Neural cell (in vitro differentiated cells): ENCODE results near the gene LRRC36. TPM values are rescaled to one million over a fixed set of nuclear protein-coding genes. Genes with fewer than 3 reads are reported as not detected.

Experiments used
- H2AFZ ChIP-seq: fragments of 200-600, 300-800 bp; sonication (generic), shearing (Covaris generic); 2 replicates; pipeline ENCODE4 v1.6.0; 2014; ENCODE audit warnings: low read depth, mild to moderate bottlenecking, antibody characterized with exemption, low read length, moderate library complexity
- H3F3A ChIP-seq: fragments of 200-600 bp; shearing (Covaris generic); 2 replicates; pipeline ENCODE4 v1.6.1; 2016; ENCODE audit warnings: mild to moderate bottlenecking, moderate library complexity, mixed read lengths, antibody characterized with exemption, low read length; ENCODE audit not compliant: insufficient read depth, poor library complexity, severe bottlenecking
- H3K27ac ChIP-seq: fragments of 200-600, 300-800 bp; sonication (generic), shearing (Covaris generic); 2 replicates; pipeline ENCODE4 v1.5.1; 2014; ENCODE audit warnings: mild to moderate bottlenecking, low read length, moderate library complexity
- H3K27me3 ChIP-seq: fragments of 300-800, 200-600 bp; sonication (generic), shearing (Covaris generic); 2 replicates; pipeline ENCODE4 v1.6.0; 2014; ENCODE audit warnings: mild to moderate bottlenecking, low read depth, low read length, moderate library complexity; ENCODE audit not compliant: insufficient read depth
- H3K36me3 ChIP-seq: fragments of 300-800, 200-600 bp; sonication (generic), shearing (Covaris generic); 2 replicates; pipeline ENCODE4 v1.5.1; 2014; ENCODE audit warnings: mild to moderate bottlenecking, antibody characterized with exemption, low read length, moderate library complexity; ENCODE audit not compliant: insufficient read depth
- H3K4me2 ChIP-seq: fragments of 300-800, 200-600 bp; sonication (generic), shearing (Covaris generic); 2 replicates; pipeline ENCODE4 v1.6.0; 2014; ENCODE audit warnings: mild to moderate bottlenecking, low read length
- H3K4me3 ChIP-seq: fragments of 300-800, 200-600 bp; sonication (generic), shearing (Covaris generic); 2 replicates; pipeline ENCODE4 v1.5.1; 2014; ENCODE audit warnings: mild to moderate bottlenecking, low read length, moderate library complexity
- H3K79me2 ChIP-seq: fragments of 200-600 bp; shearing (Covaris generic); replicated peaks from 2 replicates; pipeline ENCODE4 v1.6.0; 2014; ENCODE audit warnings: mild to moderate bottlenecking, low read length, moderate library complexity; ENCODE audit not compliant: insufficient read depth
- H3K9ac ChIP-seq: fragments of 300-800, 200-600 bp; sonication (generic), shearing (Covaris generic); 2 replicates; pipeline ENCODE4 v1.6.1; 2016; ENCODE audit warnings: mild to moderate bottlenecking, low read length, mixed read lengths
- H3K9me2 ChIP-seq: fragments of 200-600 bp; shearing (Covaris generic); 2 replicates; pipeline ENCODE4 v1.6.1; 2016; ENCODE audit warnings: mild to moderate bottlenecking, low read length, mixed read lengths; ENCODE audit not compliant: insufficient read depth
- H3K9me3 ChIP-seq: fragments of 200-600, 300-800 bp; sonication (generic), shearing (Covaris generic); 2 replicates; pipeline ENCODE4 v1.6.1; 2016; ENCODE audit warnings: mild to moderate bottlenecking, mixed run types, low read length, moderate library complexity, mixed read lengths
- H4K20me1 ChIP-seq: fragments of 200-600 bp; shearing (Covaris generic); 2 replicates; pipeline ENCODE4 v1.6.1; 2016; ENCODE audit warnings: mild to moderate bottlenecking, mixed run types; ENCODE audit not compliant: insufficient read depth
- CTCF ChIP-seq: fragments of 450-650 bp; IDR thresholded peaks from 2 replicates; pipeline ENCODE4 v1.5.1; 2014; ENCODE audit warnings: antibody characterized with exemption, mild to moderate bottlenecking, moderate library complexity; ENCODE audit not compliant: poor library complexity, severe bottlenecking
- EP300 ChIP-seq: fragments of 450-650 bp; conservative IDR thresholded peaks from 2 replicates; pipeline ENCODE4 v1.6.1; 2014; ENCODE audit warnings: antibody characterized with exemption, mild to moderate bottlenecking, moderate library complexity; ENCODE audit not compliant: poor library complexity, severe bottlenecking
- MXI1 ChIP-seq: fragments of 450-650 bp; conservative IDR thresholded peaks from 2 replicates; pipeline ENCODE4 v1.6.1; 2014; ENCODE audit warnings: antibody characterized with exemption, mild to moderate bottlenecking; ENCODE audit not compliant: poor library complexity, severe bottlenecking
- POLR2AphosphoS5 ChIP-seq: IDR thresholded peaks from 2 replicates; pipeline ENCODE4 v1.6.1; 2012
- RAD21 ChIP-seq: fragments of 450-650 bp; conservative IDR thresholded peaks from 2 replicates; pipeline ENCODE4 v1.6.1; 2014; ENCODE audit warnings: antibody characterized with exemption, mild to moderate bottlenecking, moderate library complexity
- SMC3 ChIP-seq: fragments of 450-650 bp; conservative IDR thresholded peaks from 2 replicates; pipeline ENCODE4 v1.6.1; 2014; ENCODE audit warnings: antibody characterized with exemption, mild to moderate bottlenecking, moderate library complexity; ENCODE audit not compliant: poor library complexity
- polyA plus RNA-seq: library from polyadenylated mRNA; depleted of rRNA; stranded (reverse); fragments of >200 nt; gene quantifications from 2 replicates; pipeline ENCODE4 v1.2.3, GENCODE V29; 2014
- TF ChIP-seq, protein P1 (sequence below): IDR thresholded peaks from 2 replicates; pipeline ENCODE4 v1.6.1; 2012; ENCODE audit warnings: borderline replicate concordance

LRRC36 gene
- polyA plus RNA-seq, 1 donor from 2014 or later = 1.6 TPM

- H3K27me3 ChIP-seq = no peaks in the 10 kb centered on the region
- no peaks in the 10 kb centered on the region for H3K9me2 ChIP-seq
- no peaks in the 10 kb centered on the region for H3K36me3 ChIP-seq
- H3K9me3 ChIP-seq = no peaks in the 10 kb centered on the region
- H3K79me2 ChIP-seq = no peaks in the 10 kb centered on the region
- no peak overlapping the region for H2AFZ ChIP-seq
- H3K4me2 ChIP-seq = no peak overlapping the region
- no peaks in the 10 kb centered on the region for H3F3A ChIP-seq
- no peaks in the 10 kb centered on the region for H4K20me1 ChIP-seq
- H3K27ac ChIP-seq = no peak overlapping the region
- TF ChIP-seq, protein P1, sequence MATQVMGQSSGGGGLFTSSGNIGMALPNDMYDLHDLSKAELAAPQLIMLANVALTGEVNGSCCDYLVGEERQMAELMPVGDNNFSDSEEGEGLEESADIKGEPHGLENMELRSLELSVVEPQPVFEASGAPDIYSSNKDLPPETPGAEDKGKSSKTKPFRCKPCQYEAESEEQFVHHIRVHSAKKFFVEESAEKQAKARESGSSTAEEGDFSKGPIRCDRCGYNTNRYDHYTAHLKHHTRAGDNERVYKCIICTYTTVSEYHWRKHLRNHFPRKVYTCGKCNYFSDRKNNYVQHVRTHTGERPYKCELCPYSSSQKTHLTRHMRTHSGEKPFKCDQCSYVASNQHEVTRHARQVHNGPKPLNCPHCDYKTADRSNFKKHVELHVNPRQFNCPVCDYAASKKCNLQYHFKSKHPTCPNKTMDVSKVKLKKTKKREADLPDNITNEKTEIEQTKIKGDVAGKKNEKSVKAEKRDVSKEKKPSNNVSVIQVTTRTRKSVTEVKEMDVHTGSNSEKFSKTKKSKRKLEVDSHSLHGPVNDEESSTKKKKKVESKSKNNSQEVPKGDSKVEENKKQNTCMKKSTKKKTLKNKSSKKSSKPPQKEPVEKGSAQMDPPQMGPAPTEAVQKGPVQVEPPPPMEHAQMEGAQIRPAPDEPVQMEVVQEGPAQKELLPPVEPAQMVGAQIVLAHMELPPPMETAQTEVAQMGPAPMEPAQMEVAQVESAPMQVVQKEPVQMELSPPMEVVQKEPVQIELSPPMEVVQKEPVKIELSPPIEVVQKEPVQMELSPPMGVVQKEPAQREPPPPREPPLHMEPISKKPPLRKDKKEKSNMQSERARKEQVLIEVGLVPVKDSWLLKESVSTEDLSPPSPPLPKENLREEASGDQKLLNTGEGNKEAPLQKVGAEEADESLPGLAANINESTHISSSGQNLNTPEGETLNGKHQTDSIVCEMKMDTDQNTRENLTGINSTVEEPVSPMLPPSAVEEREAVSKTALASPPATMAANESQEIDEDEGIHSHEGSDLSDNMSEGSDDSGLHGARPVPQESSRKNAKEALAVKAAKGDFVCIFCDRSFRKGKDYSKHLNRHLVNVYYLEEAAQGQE = no peak
- TF ChIP-seq RAD21 (no peak), MXI1 (no peak), CTCF (no peak), POLR2AphosphoS5 (no peak), EP300 (no peak)
- no peak overlapping the region for H3K4me3 ChIP-seq
- H3K9ac ChIP-seq = no peak overlapping the region
Measured at GRCh38 chr16:67301080-67301782, 25.4 kb upstream of the LRRC36 start.

DNA sequence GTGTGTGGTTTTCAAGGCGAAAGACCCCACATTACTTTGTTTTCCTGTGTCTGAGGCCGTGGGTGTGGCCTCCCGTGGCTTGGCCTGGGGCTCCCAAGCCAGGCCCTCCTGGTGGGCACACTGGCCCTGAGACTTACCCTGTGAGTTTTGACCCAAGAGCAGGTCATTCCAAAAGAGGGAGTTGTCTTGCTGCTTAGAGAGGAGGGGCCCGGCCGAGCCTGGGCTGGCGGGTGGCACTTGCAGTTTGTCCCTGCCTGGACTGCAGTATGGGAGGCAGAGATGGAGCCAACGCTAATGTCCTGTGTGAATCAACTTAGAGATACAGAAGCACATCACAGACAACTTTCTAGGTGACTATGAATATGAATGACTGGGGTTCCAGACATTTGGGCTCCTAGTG lies 24.5 kb upstream of the LRRC36 start:
- H3K9ac ChIP-seq = no peak overlapping the region
- H3K9me2 ChIP-seq = no peaks in the 10 kb centered on the region

More for the DNA sequence above, 24.5 kb upstream of the LRRC36 start:
- H3K27ac ChIP-seq = no peak overlapping the region
- H3K9me3 ChIP-seq = no peaks in the 10 kb centered on the region
- H3K36me3 ChIP-seq = no peaks in the 10 kb centered on the region
- TF ChIP-seq SMC3 (no peak), MXI1 (no peak)
- TF ChIP-seq, protein P1 = no peak
- no peaks in the 10 kb centered on the region for H3F3A ChIP-seq
- no peaks in the 10 kb centered on the region for H4K20me1 ChIP-seq
- no peaks in the 10 kb centered on the region for H3K79me2 ChIP-seq
- H3K27me3 ChIP-seq = no peaks in the 10 kb centered on the region
- no peak overlapping the region for H2AFZ ChIP-seq
- H3K4me3 ChIP-seq = no peak overlapping the region
- H3K4me2 ChIP-seq = no peak overlapping the region
